Measurements from ENCODE around the gene CYFIP2.

CYFIP2 gene

GRCh38 chr5:157323107-157323706 lies 57.3 kb downstream of the CYFIP2 start:
- Histone ChIP-seq H3K4me1 (ENCODE audit: control insufficient read depth, insufficient read depth, low read length) (no peaks in the 10 kb centered on the region), H3K27ac (ENCODE audit: low read depth, low read length) (no peak overlapping the region), H3K27me3 (ENCODE audit: control insufficient read depth, insufficient read depth, low read length) (no peaks in the 10 kb centered on the region), H3K9ac (ENCODE audit: low read length) (no peak overlapping the region), H3K4me3 (ENCODE audit: low read length) (no peak overlapping the region), H3K36me3 (ENCODE audit: control insufficient read depth, insufficient read depth, low read length) (no peaks in the 10 kb centered on the region)

- peaks cover 4% of the 10 kb centered on the region for H3K4me1 ChIP-seq (ENCODE audit: control insufficient read depth, insufficient read depth, low read length)
- H3K9ac ChIP-seq (ENCODE audit: low read length), result no peak overlapping the region
- H3K27me3 ChIP-seq (ENCODE audit: control insufficient read depth, insufficient read depth, low read length), result no peaks in the 10 kb centered on the region
- no peaks in the 10 kb centered on the region for H3K36me3 ChIP-seq (ENCODE audit: control insufficient read depth, insufficient read depth, low read length)
- no peak overlapping the region for H3K27ac ChIP-seq (ENCODE audit: low read depth, low read length)
- no peak overlapping the region for H3K4me3 ChIP-seq (ENCODE audit: low read length)
Measured at GRCh38 chr5:157324237-157324636, 58.3 kb downstream of the CYFIP2 start.

GRCh38 chr5:157326440-157327005 lies 60.6 kb downstream of the CYFIP2 start:
- Histone ChIP-seq H3K4me1 (ENCODE audit: control insufficient read depth, insufficient read depth, low read length) (peaks cover 5% of the 10 kb centered on the region), H3K27me3 (ENCODE audit: control insufficient read depth, insufficient read depth, low read length) (no peaks in the 10 kb centered on the region), H3K36me3 (ENCODE audit: control insufficient read depth, insufficient read depth, low read length) (no peaks in the 10 kb centered on the region), H3K27ac (ENCODE audit: low read depth, low read length) (no peak overlapping the region), H3K4me3 (ENCODE audit: low read length) (no peak overlapping the region), H3K9ac (ENCODE audit: low read length) (no peak overlapping the region)

- Histone ChIP-seq H3K9ac (ENCODE audit: low read length) (no peak overlapping the region), H3K27me3 (ENCODE audit: control insufficient read depth, insufficient read depth, low read length) (no peaks in the 10 kb centered on the region), H3K27ac (ENCODE audit: low read depth, low read length) (no peak overlapping the region), H3K36me3 (ENCODE audit: control insufficient read depth, insufficient read depth, low read length) (no peaks in the 10 kb centered on the region), H3K4me3 (ENCODE audit: low read length) (peak overlapping the region; percentile 43), H3K4me1 (ENCODE audit: control insufficient read depth, insufficient read depth, low read length) (peaks cover 5% of the 10 kb centered on the region)
Measured at GRCh38 chr5:157327771-157328170, 61.8 kb downstream of the CYFIP2 start.

- Histone ChIP-seq H3K36me3 (ENCODE audit: control insufficient read depth, insufficient read depth, low read length) (no peaks in the 10 kb centered on the region), H3K27ac (ENCODE audit: low read depth, low read length) (no peak overlapping the region), H3K27me3 (ENCODE audit: control insufficient read depth, insufficient read depth, low read length) (no peaks in the 10 kb centered on the region), H3K4me3 (ENCODE audit: low read length) (peak overlapping the region; percentile 43), H3K9ac (ENCODE audit: low read length) (no peak overlapping the region), H3K4me1 (ENCODE audit: control insufficient read depth, insufficient read depth, low read length) (peaks cover 5% of the 10 kb centered on the region)
Measured at GRCh38 chr5:157328277-157328912, 62.5 kb downstream of the CYFIP2 start.

- Histone ChIP-seq H3K4me3 (ENCODE audit: low read length) (no peak overlapping the region), H3K36me3 (ENCODE audit: control insufficient read depth, insufficient read depth, low read length) (no peaks in the 10 kb centered on the region), H3K9ac (ENCODE audit: low read length) (no peak overlapping the region), H3K4me1 (ENCODE audit: control insufficient read depth, insufficient read depth, low read length) (peaks cover 7% of the 10 kb centered on the region), H3K27ac (ENCODE audit: low read depth, low read length) (no peak overlapping the region), H3K27me3 (ENCODE audit: control insufficient read depth, insufficient read depth, low read length) (no peaks in the 10 kb centered on the region)
Measured at GRCh38 chr5:157331807-157332206, 65.9 kb downstream of the CYFIP2 start.

GRCh38 chr5:157335534-157336422 lies 69.9 kb downstream of the CYFIP2 start:
- H3K4me3 ChIP-seq (ENCODE audit: low read length), result no peak overlapping the region
- peak overlapping the region; percentile 66 for H3K27ac ChIP-seq (ENCODE audit: low read depth, low read length)
- H3K27me3 ChIP-seq (ENCODE audit: control insufficient read depth, insufficient read depth, low read length), result no peaks in the 10 kb centered on the region
- H3K4me1 ChIP-seq (ENCODE audit: control insufficient read depth, insufficient read depth, low read length), result peaks cover 3% of the 10 kb centered on the region
- H3K9ac ChIP-seq (ENCODE audit: low read length), result no peak overlapping the region
- no peaks in the 10 kb centered on the region for H3K36me3 ChIP-seq (ENCODE audit: control insufficient read depth, insufficient read depth, low read length)

- Histone ChIP-seq H3K36me3 (ENCODE audit: control insufficient read depth, insufficient read depth, low read length) (no peaks in the 10 kb centered on the region), H3K27me3 (ENCODE audit: control insufficient read depth, insufficient read depth, low read length) (no peaks in the 10 kb centered on the region), H3K9ac (ENCODE audit: low read length) (no peak overlapping the region), H3K27ac (ENCODE audit: low read depth, low read length) (peak overlapping the region; percentile 66), H3K4me3 (ENCODE audit: low read length) (no peak overlapping the region), H3K4me1 (ENCODE audit: control insufficient read depth, insufficient read depth, low read length) (peaks cover 3% of the 10 kb centered on the region)
Measured at GRCh38 chr5:157336423-157336744, 70.5 kb downstream of the CYFIP2 start.

GRCh38 chr5:157339409-157339808 lies 73.5 kb downstream of the CYFIP2 start:
- Histone ChIP-seq H3K4me3 (ENCODE audit: low read length) (no peak overlapping the region), H3K36me3 (ENCODE audit: control insufficient read depth, insufficient read depth, low read length) (no peaks in the 10 kb centered on the region), H3K27ac (ENCODE audit: low read depth, low read length) (no peak overlapping the region), H3K27me3 (ENCODE audit: control insufficient read depth, insufficient read depth, low read length) (no peaks in the 10 kb centered on the region), H3K9ac (ENCODE audit: low read length) (no peak overlapping the region), H3K4me1 (ENCODE audit: control insufficient read depth, insufficient read depth, low read length) (peaks cover 3% of the 10 kb centered on the region)

GRCh38 chr5:157342822-157343402 lies 77.0 kb downstream of the CYFIP2 start:
- Histone ChIP-seq H3K27me3 (ENCODE audit: control insufficient read depth, insufficient read depth, low read length) (no peaks in the 10 kb centered on the region), H3K9ac (ENCODE audit: low read length) (no peak overlapping the region), H3K4me1 (ENCODE audit: control insufficient read depth, insufficient read depth, low read length) (peaks cover 5% of the 10 kb centered on the region), H3K4me3 (ENCODE audit: low read length) (no peak overlapping the region), H3K36me3 (ENCODE audit: control insufficient read depth, insufficient read depth, low read length) (no peaks in the 10 kb centered on the region), H3K27ac (ENCODE audit: low read depth, low read length) (no peak overlapping the region)

- peaks cover 5% of the 10 kb centered on the region for H3K4me1 ChIP-seq (ENCODE audit: control insufficient read depth, insufficient read depth, low read length)
- H3K36me3 ChIP-seq (ENCODE audit: control insufficient read depth, insufficient read depth, low read length), result no peaks in the 10 kb centered on the region
- H3K27me3 ChIP-seq (ENCODE audit: control insufficient read depth, insufficient read depth, low read length), result no peaks in the 10 kb centered on the region
- no peak overlapping the region for H3K27ac ChIP-seq (ENCODE audit: low read depth, low read length)
- no peak overlapping the region for H3K4me3 ChIP-seq (ENCODE audit: low read length)
- no peak overlapping the region for H3K9ac ChIP-seq (ENCODE audit: low read length)
Measured at GRCh38 chr5:157343842-157344790, 78.2 kb downstream of the CYFIP2 start.
